HepG2 (cell line): ENCODE data around the gene DIS3L2. TPM values are rescaled to one million over a fixed set of nuclear protein-coding genes. Genes with fewer than 3 reads are reported as not detected.

Experiments used
- ATAC-seq: fragments of 200-7000 bp; cut with Tn5 transposase; 3 replicates; pipeline ENCODE4 v1.9.1; 2020; ENCODE audit warnings: mild to moderate bottlenecking, moderate library complexity
- BruUV-seq: library from RNA; stranded (reverse); fragments of 400-500 nt; replicated peaks from 2 replicates; lab custom pipeline; 2021; lab: Mats Ljungman, UMichigan
- CTCF ChIA-PET: fragments of 300-600 bp; formaldehyde crosslinking; extraction: SDS; loops from one replicate; lab custom pipeline; 2021; ENCODE audit warnings: low total read pairs, inconsistent platforms, low intra/inter-chr PET ratio; lab: Yijun Ruan, JAX
- POLR2A ChIA-PET: fragments of 350-600 bp; sonication (Branson Sonifier 250); formaldehyde crosslinking; loops from one replicate; lab custom pipeline; 2020; ENCODE audit warnings: antibody characterized with exemption, inconsistent platforms; lab: Yijun Ruan, JAX
- DNase-seq: peaks from one replicate; pipeline ENCODE4 v3.0.0-alpha.2; 2015; ENCODE audit warnings: low spot score
- FAIRE-seq: peaks from 3 replicates; lab custom pipeline; 2011; peaks lifted over from hg19 to GRCh38; lab: Jason Lieb, UNC
- H2AFZ ChIP-seq: one replicate; pipeline ENCODE4 v1.6.1; 2011; ENCODE audit warnings: low read length, inconsistent platforms
- H3K27ac ChIP-seq: fragments of 300-600 bp; 3 replicates; pipeline ENCODE4 v1.8.0; 2011; ENCODE audit warnings: mixed run types, mild to moderate bottlenecking, mixed read lengths, low read length, inconsistent platforms; ENCODE audit not compliant: insufficient read depth; ENCODE audit errors: extremely low read length
- H3K27me3 ChIP-seq, 2 experiments: fragments of 200-600 bp in 1 of 2; 2 replicates in 1 of 2; 3 replicates in 1 of 2; pipeline versions ENCODE4 v1.6.0 to v1.8.0; 2011; ENCODE audit warnings: low read length in 2 of 2, mild to moderate bottlenecking in 2 of 2, moderate library complexity in 2 of 2, inconsistent platforms in 1 of 2; ENCODE audit not compliant: insufficient read depth in 2 of 2, control insufficient read depth in 1 of 2
- H3K36me3 ChIP-seq, 2 experiments: fragments of 200-600 bp in 1 of 2; replicated peaks in 1 of 2; 2 replicates in 1 of 2; 3 replicates in 1 of 2; pipeline versions ENCODE4 v1.5.1 to v1.8.0; 2011; ENCODE audit warnings: low read length in 2 of 2, inconsistent platforms in 1 of 2; ENCODE audit not compliant: insufficient read depth in 2 of 2, control insufficient read depth in 1 of 2
- H3K4me1 ChIP-seq: 2 replicates; pipeline ENCODE4 v1.5.1; 2012; ENCODE audit warnings: low read length, inconsistent platforms; ENCODE audit not compliant: insufficient read depth
- H3K4me2 ChIP-seq: 2 replicates; pipeline ENCODE4 v1.6.0; 2011; ENCODE audit warnings: low read depth, low read length, inconsistent platforms
- H3K4me3 ChIP-seq, 3 experiments: fragments of 200-600 bp in 1 of 3; sonication (generic), shearing (Covaris generic) in 1 of 3; replicated peaks in 1 of 3; 2 replicates each; pipeline ENCODE4 v1.5.1; 2011 to 2016; ENCODE audit warnings: low read length in 3 of 3, inconsistent platforms in 2 of 3, low read depth in 2 of 3, mild to moderate bottlenecking in 2 of 3, control low read depth in 1 of 3, mixed read lengths in 1 of 3; ENCODE audit not compliant: insufficient read depth in 1 of 3
- H3K79me2 ChIP-seq: one replicate; pipeline ENCODE4 v1.6.1; 2011; ENCODE audit warnings: low read length, inconsistent platforms; ENCODE audit not compliant: insufficient read depth
- H3K9ac ChIP-seq: 2 replicates; pipeline ENCODE4 v1.6.0; 2011; ENCODE audit warnings: mild to moderate bottlenecking, low read depth, low read length, inconsistent platforms; ENCODE audit not compliant: insufficient read depth
- H3K9me3 ChIP-seq: 2 replicates; pipeline ENCODE4 v1.5.1; 2012; ENCODE audit warnings: mild to moderate bottlenecking, low read length
- H4K20me1 ChIP-seq: 2 replicates; pipeline ENCODE4 v1.6.0; 2011; ENCODE audit warnings: inconsistent platforms, mild to moderate bottlenecking, low read length, moderate library complexity; ENCODE audit not compliant: insufficient read depth
- FOSL2 ChIP-seq: sonication (generic); formaldehyde crosslinking; IDR thresholded peaks from 2 replicates; pipeline ENCODE4 v1.4.0; 2020; ENCODE audit warnings: missing genetic modification reagents
- FOXJ3 ChIP-seq: sonication (generic); formaldehyde crosslinking; IDR thresholded peaks from 2 replicates; pipeline ENCODE4 v1.4.0; 2020; ENCODE audit warnings: missing genetic modification reagents, mild to moderate bottlenecking, borderline replicate concordance
- GATA4 ChIP-seq: sonication (generic); IDR thresholded peaks from 2 replicates; pipeline ENCODE4 v1.6.1; 2016; ENCODE audit warnings: antibody characterized with exemption, low read depth, borderline replicate concordance
- HNRNPLL ChIP-seq: fragments of 200-400 bp; formaldehyde crosslinking; IDR thresholded peaks from 2 replicates; pipeline ENCODE4 v1.6.1; 2017; ENCODE audit warnings: mild to moderate bottlenecking, low read depth, low read length; ENCODE audit not compliant: poor library complexity, severe bottlenecking
- KLF9 ChIP-seq: IDR thresholded peaks from 2 replicates; pipeline ENCODE4 v1.6.1; 2016; ENCODE audit warnings: low read depth
- NFATC3 ChIP-seq: sonication (generic); formaldehyde crosslinking; IDR thresholded peaks from 2 replicates; pipeline ENCODE4 v1.5.1; 2020; ENCODE audit warnings: mild to moderate bottlenecking, missing genetic modification reagents
- REL ChIP-seq: sonication (generic); formaldehyde crosslinking; conservative IDR thresholded peaks from 2 replicates; pipeline ENCODE4 v1.8.0; 2022; ENCODE audit warnings: mild to moderate bottlenecking, missing genetic modification reagents, moderate library complexity
- ZIK1 ChIP-seq: sonication (generic); formaldehyde crosslinking; IDR thresholded peaks from 2 replicates; pipeline ENCODE4 v1.5.0; 2020; ENCODE audit warnings: mild to moderate bottlenecking, low read depth, missing genetic modification reagents, borderline replicate concordance
- ZNF496 ChIP-seq: sonication (generic); formaldehyde crosslinking; IDR thresholded peaks from 2 replicates; pipeline ENCODE4 v1.8.1; 2023; ENCODE audit warnings: mild to moderate bottlenecking, moderate library complexity, missing genetic modification reagents; ENCODE audit not compliant: insufficient replicate concordance
- ZNF746 ChIP-seq: sonication (generic); formaldehyde crosslinking; IDR thresholded peaks from 2 replicates; pipeline ENCODE4 v1.8.0; 2022; ENCODE audit warnings: mild to moderate bottlenecking, missing genetic modification reagents
- WGBS: methylation state at CpG from one replicate; pipeline ENCODE4 v1.1.6; 2017; ENCODE audit warnings: low lambda C conversion rate; 5-methylcytosine and 5-hydroxymethylcytosine counted together
- in situ Hi-C: cut with HindIII; loops from 2 replicates; pipeline ENCODE4 v1.10.0; 2017; ENCODE audit warnings: low pct_unique_long_range_greater_than_20kb; ENCODE audit not compliant: extremely low pct_ligation_motif_present
- intact Hi-C: fragments of 100-400 bp; cut with micrococcal nuclease; formaldehyde crosslinking; loops from one replicate; pipeline ENCODE4 v1.10.0; 2022; ENCODE audit not compliant: unreplicated experiment
- polyA plus RNA-seq, 8 experiments: library from polyadenylated mRNA; depleted of rRNA in 3 of 8; stranded (reverse) in 7 of 8; unstranded in 1 of 8; fragments of >200 nt; fragmentation: Illumina TruSeq in 4 of 8; extraction: Trizol in 4 of 8; gene quantifications; 2 replicates each; pipeline versions ENCODE4 v1.2.1 to v1.2.3, GENCODE V29; 2011 to 2016; ENCODE audit warnings: low read depth in 4 of 8, missing spikeins in 1 of 8, mixed read lengths in 1 of 8; ENCODE audit not compliant: insufficient read depth in 1 of 8
- total RNA-seq, 5 experiments: library from RNA; depleted of rRNA; stranded (reverse); fragments of >200 nt; fragmentation: Illumina TruSeq; extraction: Trizol; gene quantifications; 2 replicates each; pipeline ENCODE4 v1.2.3, GENCODE V29; 2016; ENCODE audit warnings: low read depth in 1 of 5
- TF ChIP-seq, protein P1 (sequence below): sonication (generic); formaldehyde crosslinking; IDR thresholded peaks from 2 replicates; pipeline ENCODE4 v1.4.0; 2020; ENCODE audit warnings: missing genetic modification reagents, mild to moderate bottlenecking, borderline replicate concordance
- TF ChIP-seq, protein P2 (sequence below): sonication (generic); formaldehyde crosslinking; IDR thresholded peaks from 2 replicates; pipeline ENCODE4 v1.4.0; 2020; ENCODE audit warnings: missing genetic modification reagents
- TF ChIP-seq, protein P3 (sequence below): sonication (generic); formaldehyde crosslinking; IDR thresholded peaks from 2 replicates; pipeline ENCODE4 v1.4.0; 2020; ENCODE audit warnings: mild to moderate bottlenecking, missing genetic modification reagents
- TF ChIP-seq, protein P4 (sequence below): sonication (generic); formaldehyde crosslinking; IDR thresholded peaks from 2 replicates; pipeline ENCODE4 v1.9.0; 2022; ENCODE audit warnings: missing genetic modification reagents, mild to moderate bottlenecking, borderline replicate concordance

DIS3L2 gene
- total and polyA plus RNA-seq, 2 of the 13 experiments (the other 11 are each of a cell fraction or from before 2014, with no cell fraction given): 7.0 to 23.9 TPM

DNA sequence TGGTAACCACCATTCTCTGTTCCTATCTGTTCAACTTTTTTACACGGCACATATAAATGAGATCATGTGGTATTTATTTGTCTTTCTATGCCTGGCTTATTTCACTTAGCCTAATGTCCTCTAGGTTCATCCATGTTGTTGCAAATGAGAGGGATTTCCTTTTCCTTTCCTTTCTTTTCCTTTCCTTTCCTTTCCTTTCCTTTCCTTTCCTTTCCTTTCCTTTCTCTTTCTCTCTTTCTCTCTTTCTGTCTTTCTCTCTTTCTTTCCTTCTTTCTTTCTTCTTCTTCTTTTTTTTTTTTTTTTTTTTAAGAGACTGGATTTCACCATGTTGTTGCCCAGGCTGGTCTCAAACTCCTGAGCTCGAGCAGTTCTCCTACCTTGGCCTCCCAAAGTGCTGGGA is 38.9 kb downstream of the DIS3L2 start:
- POLR2A ChIA-PET: no interaction called here
- no peaks in the 10 kb centered on the region for H3K27me3 ChIP-seq
- 95% methylated on average over 2 of the region's 2 CpGs for WGBS

DNA sequence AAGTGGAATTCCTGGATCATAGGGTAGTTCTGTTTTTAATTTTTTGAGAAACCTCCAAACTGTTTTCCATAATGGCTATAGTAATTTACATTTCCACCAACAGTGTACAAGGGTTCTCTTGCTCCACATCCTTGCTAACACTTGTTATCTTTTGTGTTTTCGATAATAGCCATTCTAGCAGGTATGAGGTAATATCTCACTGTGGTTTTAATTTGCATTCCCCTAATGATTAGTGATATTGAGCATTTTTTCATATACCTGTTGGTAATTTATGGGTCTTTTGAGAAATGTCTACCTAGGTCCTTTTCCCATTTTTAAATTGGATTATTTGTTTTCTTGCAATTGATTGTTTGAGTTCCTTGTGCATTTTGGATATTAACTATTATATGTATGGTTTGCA is 39.6 kb downstream of the DIS3L2 start:
- BruUV-seq: no TSS peak
- 98% methylated on average over 1 of the region's 1 CpG for WGBS
- H3K4me3 ChIP-seq: no peak overlapping the region
- H3K79me2 ChIP-seq: peaks cover 29% of the 10 kb centered on the region
- in situ Hi-C loops (no loop called here), intact Hi-C loops (no loop called here)
- POLR2A ChIA-PET: no interaction called here
- H3K27me3 ChIP-seq: no peaks in the 10 kb centered on the region
- DNase-seq (no peak), FAIRE-seq (no peak), ATAC-seq (no peak)
- TF ChIP-seq ZIK1 (CRISPR knock-in tag) (no peak), ZNF746 (CRISPR knock-in tag) (no peak)
- TF ChIP-seq, protein P1, sequence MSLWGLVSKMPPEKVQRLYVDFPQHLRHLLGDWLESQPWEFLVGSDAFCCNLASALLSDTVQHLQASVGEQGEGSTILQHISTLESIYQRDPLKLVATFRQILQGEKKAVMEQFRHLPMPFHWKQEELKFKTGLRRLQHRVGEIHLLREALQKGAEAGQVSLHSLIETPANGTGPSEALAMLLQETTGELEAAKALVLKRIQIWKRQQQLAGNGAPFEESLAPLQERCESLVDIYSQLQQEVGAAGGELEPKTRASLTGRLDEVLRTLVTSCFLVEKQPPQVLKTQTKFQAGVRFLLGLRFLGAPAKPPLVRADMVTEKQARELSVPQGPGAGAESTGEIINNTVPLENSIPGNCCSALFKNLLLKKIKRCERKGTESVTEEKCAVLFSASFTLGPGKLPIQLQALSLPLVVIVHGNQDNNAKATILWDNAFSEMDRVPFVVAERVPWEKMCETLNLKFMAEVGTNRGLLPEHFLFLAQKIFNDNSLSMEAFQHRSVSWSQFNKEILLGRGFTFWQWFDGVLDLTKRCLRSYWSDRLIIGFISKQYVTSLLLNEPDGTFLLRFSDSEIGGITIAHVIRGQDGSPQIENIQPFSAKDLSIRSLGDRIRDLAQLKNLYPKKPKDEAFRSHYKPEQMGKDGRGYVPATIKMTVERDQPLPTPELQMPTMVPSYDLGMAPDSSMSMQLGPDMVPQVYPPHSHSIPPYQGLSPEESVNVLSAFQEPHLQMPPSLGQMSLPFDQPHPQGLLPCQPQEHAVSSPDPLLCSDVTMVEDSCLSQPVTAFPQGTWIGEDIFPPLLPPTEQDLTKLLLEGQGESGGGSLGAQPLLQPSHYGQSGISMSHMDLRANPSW: no peak
- TF ChIP-seq, protein P2, sequence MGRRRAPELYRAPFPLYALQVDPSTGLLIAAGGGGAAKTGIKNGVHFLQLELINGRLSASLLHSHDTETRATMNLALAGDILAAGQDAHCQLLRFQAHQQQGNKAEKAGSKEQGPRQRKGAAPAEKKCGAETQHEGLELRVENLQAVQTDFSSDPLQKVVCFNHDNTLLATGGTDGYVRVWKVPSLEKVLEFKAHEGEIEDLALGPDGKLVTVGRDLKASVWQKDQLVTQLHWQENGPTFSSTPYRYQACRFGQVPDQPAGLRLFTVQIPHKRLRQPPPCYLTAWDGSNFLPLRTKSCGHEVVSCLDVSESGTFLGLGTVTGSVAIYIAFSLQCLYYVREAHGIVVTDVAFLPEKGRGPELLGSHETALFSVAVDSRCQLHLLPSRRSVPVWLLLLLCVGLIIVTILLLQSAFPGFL (CRISPR knock-in tag): no peak
- TF ChIP-seq, protein P3, sequence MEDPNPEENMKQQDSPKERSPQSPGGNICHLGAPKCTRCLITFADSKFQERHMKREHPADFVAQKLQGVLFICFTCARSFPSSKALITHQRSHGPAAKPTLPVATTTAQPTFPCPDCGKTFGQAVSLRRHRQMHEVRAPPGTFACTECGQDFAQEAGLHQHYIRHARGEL (CRISPR knock-in tag): no peak
- H3K4me1 ChIP-seq: 0 out of 2 replicates have a peak, but pooled peaks cover under 1% of the 10 kb centered on the region
- H2AFZ ChIP-seq: no peak overlapping the region
- H4K20me1 ChIP-seq: no peaks in the 10 kb centered on the region; the same call in 1 of the 2 replicates
- no peaks in the 10 kb centered on the region for H3K9me3 ChIP-seq
- no peaks in the 10 kb centered on the region for H3K36me3 ChIP-seq
- CTCF ChIA-PET: no interaction called here
- no peak overlapping the region for H3K4me2 ChIP-seq
- no peak overlapping the region for H3K27ac ChIP-seq
- H3K9ac ChIP-seq: no peak overlapping the region

More for the DNA sequence above, 38.9 kb downstream of the DIS3L2 start:
- no peak for TF ChIP-seq HNRNPLL
- no peak for TF ChIP-seq FOXJ3 (CRISPR knock-in tag)
- no peak for TF ChIP-seq NFATC3 (CRISPR knock-in tag)
- no peak for TF ChIP-seq ZNF496
- no peak for TF ChIP-seq REL
- no peak for TF ChIP-seq FOSL2 (CRISPR knock-in tag)
- TF ChIP-seq KLF9: no peak
- TF ChIP-seq, protein P4, sequence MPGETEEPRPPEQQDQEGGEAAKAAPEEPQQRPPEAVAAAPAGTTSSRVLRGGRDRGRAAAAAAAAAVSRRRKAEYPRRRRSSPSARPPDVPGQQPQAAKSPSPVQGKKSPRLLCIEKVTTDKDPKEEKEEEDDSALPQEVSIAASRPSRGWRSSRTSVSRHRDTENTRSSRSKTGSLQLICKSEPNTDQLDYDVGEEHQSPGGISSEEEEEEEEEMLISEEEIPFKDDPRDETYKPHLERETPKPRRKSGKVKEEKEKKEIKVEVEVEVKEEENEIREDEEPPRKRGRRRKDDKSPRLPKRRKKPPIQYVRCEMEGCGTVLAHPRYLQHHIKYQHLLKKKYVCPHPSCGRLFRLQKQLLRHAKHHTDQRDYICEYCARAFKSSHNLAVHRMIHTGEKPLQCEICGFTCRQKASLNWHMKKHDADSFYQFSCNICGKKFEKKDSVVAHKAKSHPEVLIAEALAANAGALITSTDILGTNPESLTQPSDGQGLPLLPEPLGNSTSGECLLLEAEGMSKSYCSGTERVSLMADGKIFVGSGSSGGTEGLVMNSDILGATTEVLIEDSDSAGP: no peak
- TF ChIP-seq GATA4: no peak
- no peaks in the 10 kb centered on the region; the same call in 1 of the 2 replicates for H4K20me1 ChIP-seq
- DNase-seq: no peak
- H3K4me1 ChIP-seq: 0 out of 2 replicates have a peak, but pooled peaks cover 4% of the 10 kb centered on the region
- no peak overlapping the region for H3K9ac ChIP-seq
- in situ Hi-C loops (no loop called here), intact Hi-C loops (no loop called here)
- H3K36me3 ChIP-seq: no peaks in the 10 kb centered on the region
- CTCF ChIA-PET: no interaction called here
- H3K4me2 ChIP-seq: no peak overlapping the region
- no peak overlapping the region for H3K27ac ChIP-seq
- peaks cover 33% of the 10 kb centered on the region for H3K79me2 ChIP-seq
- no peak overlapping the region for H3K4me3 ChIP-seq
- no peaks in the 10 kb centered on the region for H3K9me3 ChIP-seq
- no peak for FAIRE-seq
- no peak for ATAC-seq
- H2AFZ ChIP-seq: no peak overlapping the region
- BruUV-seq: no TSS peak
